CD4-positive, alpha-beta memory T cell (primary cell): Measurements from ENCODE around the gene NOL4. TPM values are rescaled to one million over a fixed set of nuclear protein-coding genes. Genes with fewer than 3 reads are reported as not detected.
"Not testable (repeated sequence)": the region's sequence is repeated elsewhere in the genome, so short reads cannot be mapped to it uniquely, and the experiment has no call there.

Experiments
- CTCF ChIA-PET: fragments of 350-600 bp; sonication (Branson Sonifier 250); formaldehyde crosslinking; loops from one replicate; lab custom pipeline; 2021; ENCODE audit warnings: inconsistent platforms; ENCODE audit not compliant: partially characterized antibody; lab: Charles Lee
- POLR2A ChIA-PET: fragments of 350-600 bp; sonication (Branson Sonifier 250); formaldehyde crosslinking; loops from one replicate; lab custom pipeline; 2021; ENCODE audit not compliant: partially characterized antibody; lab: Charles Lee
- DNase-seq, 5 donors: peaks; one replicate each; pipeline versions ENCODE4 v3.0.0 to v3.0.0-alpha.2; 2020 to 2022; ENCODE audit warnings: mixed read lengths in 1 of 5
- H3K27ac ChIP-seq: one replicate; pipeline ENCODE4 v1.7.0; 2013; ENCODE audit warnings: low read depth, low read length
- H3K27me3 ChIP-seq: 2 replicates; pipeline ENCODE4 v1.7.0; 2013; ENCODE audit warnings: mild to moderate bottlenecking, low read length, moderate library complexity; ENCODE audit not compliant: insufficient read depth
- H3K36me3 ChIP-seq: 2 replicates; pipeline ENCODE4 v1.7.0; 2013; ENCODE audit warnings: mild to moderate bottlenecking, low read length, moderate library complexity; ENCODE audit not compliant: insufficient read depth
- H3K4me1 ChIP-seq: 2 replicates; pipeline ENCODE4 v1.7.0; 2013; ENCODE audit warnings: mild to moderate bottlenecking, low read length, moderate library complexity; ENCODE audit not compliant: insufficient read depth
- H3K4me3 ChIP-seq, 2 donors: one replicate each; pipeline ENCODE4 v1.7.0; 2013; ENCODE audit warnings: low read length in 2 of 2, mild to moderate bottlenecking in 1 of 2
- H3K9me3 ChIP-seq, 2 donors: one replicate each; pipeline ENCODE4 v1.7.0; 2013; ENCODE audit warnings: low read length in 2 of 2, control low read depth in 1 of 2; ENCODE audit not compliant: control insufficient read depth in 1 of 2
- H3K27ac Mint-ChIP-seq, 7 donors: one replicate each; pipeline ENCODE4 v1.8.0; 2020 to 2021; ENCODE audit warnings: mixed read lengths in 7 of 7, mild to moderate bottlenecking in 6 of 7, inconsistent platforms in 3 of 7, moderate library complexity in 3 of 7
- H3K27me3 Mint-ChIP-seq, 2 donors: one replicate each; pipeline ENCODE4 v1.8.0; 2020 to 2021; ENCODE audit warnings: mixed read lengths in 2 of 2
- H3K36me3 Mint-ChIP-seq, 2 donors: one replicate each; pipeline ENCODE4 v1.8.0; 2020 to 2021; ENCODE audit warnings: mixed read lengths in 2 of 2, inconsistent platforms in 1 of 2, mild to moderate bottlenecking in 1 of 2
- H3K4me1 Mint-ChIP-seq, 4 donors: one replicate each; pipeline ENCODE4 v1.8.0; 2020 to 2021; ENCODE audit warnings: mixed read lengths in 4 of 4, mild to moderate bottlenecking in 1 of 4
- H3K4me3 Mint-ChIP-seq, 8 donors: one replicate each; pipeline ENCODE4 v1.8.0; 2020 to 2021; ENCODE audit warnings: mixed read lengths in 8 of 8, mild to moderate bottlenecking in 7 of 8, moderate library complexity in 6 of 8, inconsistent platforms in 3 of 8
- H3K9me3 Mint-ChIP-seq, 8 donors: one replicate each; pipeline ENCODE4 v1.8.0; 2020 to 2021; ENCODE audit warnings: mixed read lengths in 8 of 8, mild to moderate bottlenecking in 5 of 8, inconsistent platforms in 3 of 8, moderate library complexity in 1 of 8
- intact Hi-C: fragments of 100-400 bp; cut with micrococcal nuclease; formaldehyde crosslinking; loops from one replicate; pipeline ENCODE4 v1.15.1; 2023
- polyA plus RNA-seq, 2 donors: library from polyadenylated mRNA; unstranded; fragments of 300-500 nt; fragmentation: Illumina TruSeq; gene quantifications; one replicate each; pipeline ENCODE4 v1.2.3, GENCODE V29; 2021
- total RNA-seq, 2 experiments: library from RNA; stranded (reverse); gene quantifications; one replicate each; pipeline ENCODE4 v1.2.3, GENCODE V29; 2021

The NOL4 gene, protein sequence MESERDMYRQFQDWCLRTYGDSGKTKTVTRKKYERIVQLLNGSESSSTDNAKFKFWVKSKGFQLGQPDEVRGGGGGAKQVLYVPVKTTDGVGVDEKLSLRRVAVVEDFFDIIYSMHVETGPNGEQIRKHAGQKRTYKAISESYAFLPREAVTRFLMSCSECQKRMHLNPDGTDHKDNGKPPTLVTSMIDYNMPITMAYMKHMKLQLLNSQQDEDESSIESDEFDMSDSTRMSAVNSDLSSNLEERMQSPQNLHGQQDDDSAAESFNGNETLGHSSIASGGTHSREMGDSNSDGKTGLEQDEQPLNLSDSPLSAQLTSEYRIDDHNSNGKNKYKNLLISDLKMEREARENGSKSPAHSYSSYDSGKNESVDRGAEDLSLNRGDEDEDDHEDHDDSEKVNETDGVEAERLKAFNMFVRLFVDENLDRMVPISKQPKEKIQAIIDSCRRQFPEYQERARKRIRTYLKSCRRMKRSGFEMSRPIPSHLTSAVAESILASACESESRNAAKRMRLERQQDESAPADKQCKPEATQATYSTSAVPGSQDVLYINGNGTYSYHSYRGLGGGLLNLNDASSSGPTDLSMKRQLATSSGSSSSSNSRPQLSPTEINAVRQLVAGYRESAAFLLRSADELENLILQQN
- total RNA-seq (not detected), polyA plus RNA-seq (not detected)

DNA sequence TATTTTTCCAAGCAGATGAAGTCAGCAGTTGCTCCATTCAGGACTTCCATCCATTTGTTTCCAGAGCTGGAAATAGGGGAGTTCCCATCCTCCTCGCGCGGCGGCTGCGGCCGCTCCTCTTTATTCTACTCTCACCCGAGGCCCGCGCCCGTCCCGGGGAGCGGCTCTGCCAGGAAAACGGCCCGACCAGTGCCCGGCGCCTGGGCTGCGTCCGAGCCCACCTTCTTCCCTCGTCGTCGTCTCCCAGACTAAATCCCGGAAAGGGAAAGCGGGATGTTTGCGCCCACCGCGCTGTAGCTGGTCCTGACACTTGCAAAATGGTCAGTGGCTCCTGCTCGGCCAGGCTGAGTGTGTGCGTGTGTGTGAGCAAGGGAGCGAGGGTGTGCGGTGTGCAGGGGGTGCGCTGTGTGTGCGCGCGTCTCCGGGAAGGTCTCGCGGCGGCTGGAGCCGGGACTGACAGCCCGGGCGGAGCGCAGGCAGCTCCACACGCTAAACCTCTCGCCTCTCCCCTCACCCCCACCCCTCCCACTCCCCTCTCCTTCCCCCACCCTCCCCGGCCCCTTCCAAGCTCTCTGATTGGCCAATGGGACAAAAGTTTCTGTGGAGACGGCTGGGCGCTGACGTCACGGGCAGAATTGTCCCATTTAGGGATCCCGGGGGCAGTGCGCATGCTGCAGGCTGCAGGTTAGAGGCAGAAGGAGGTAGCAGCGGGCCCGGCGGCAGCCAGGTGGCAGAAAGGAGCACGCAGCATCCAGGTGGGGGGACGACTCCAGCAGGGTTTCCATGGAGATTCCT is at the start of gene NOL4:
TSS of gene NOL4 (minus strand) at position 491 of the 795 bp plus-strand sequence. CDS start 1,660 bp downstream, outside the sequence.
- CTCF ChIA-PET = no interaction called here
- Histone ChIP-seq H3K9me3 (no peaks in the 10 kb centered on the region), H3K36me3 (no peaks in the 10 kb centered on the region), H3K27me3 (no peaks in the 10 kb centered on the region), H3K4me3 (no peak within 1 kb of the TSS), H3K4me1 (no peaks in the 10 kb centered on the region), H3K27ac (no peak within 1 kb of the TSS)
- no peak within 1 kb of the TSS for H3K27ac Mint-ChIP-seq
- peaks cover 0 to 3% of the 10 kb centered on the region in 2 donors for H3K36me3 Mint-ChIP-seq
- peaks cover 0 to 26% (median 5%) of the 10 kb centered on the region in 8 donors for H3K9me3 Mint-ChIP-seq
- POLR2A ChIA-PET = no interaction called here
- intact Hi-C loops = no loop called here
- H3K27me3 Mint-ChIP-seq = peaks cover 15 to 17% of the 10 kb centered on the region in 2 donors
- H3K4me3 Mint-ChIP-seq = peak within 1 kb of the TSS in 1 of 8 donors; percentile 17
- peaks cover 0 to 2% (median 0%) of the 10 kb centered on the region in 4 donors for H3K4me1 Mint-ChIP-seq
- no peak for DNase-seq

DNA sequence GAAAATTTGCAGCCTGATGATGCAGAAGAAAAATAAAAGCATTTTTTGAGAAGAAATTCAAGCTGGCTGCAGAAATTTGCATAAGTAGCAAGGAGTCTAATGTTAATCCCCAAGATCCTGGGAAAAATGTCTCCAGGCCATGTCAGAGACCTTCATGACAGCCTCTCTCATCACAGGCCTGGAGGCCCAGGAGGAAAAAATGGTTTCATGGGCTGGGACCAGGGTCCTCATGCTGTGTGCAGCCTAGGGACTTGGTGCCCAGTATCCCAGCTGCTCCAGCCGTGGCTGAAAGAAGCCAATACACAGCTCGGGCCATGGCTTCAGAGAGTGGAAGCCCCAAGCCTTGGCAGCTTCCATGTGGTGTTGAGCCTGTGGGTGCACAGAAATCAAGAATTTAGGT is 41.3 kb upstream of the NOL4 start:
- H3K36me3 ChIP-seq, H3K27me3 ChIP-seq, H3K4me1 Mint-ChIP-seq, H3K27me3 Mint-ChIP-seq, H3K36me3 Mint-ChIP-seq, H3K4me3 Mint-ChIP-seq, CTCF ChIA-PET, H3K4me3 ChIP-seq, H3K9me3 ChIP-seq, H3K4me1 ChIP-seq, H3K27ac ChIP-seq, H3K27ac Mint-ChIP-seq, POLR2A ChIA-PET, DNase-seq, intact Hi-C loops: not testable (repeated sequence)
- H3K9me3 Mint-ChIP-seq = peaks cover 0 to 29% (median 11%) of the 10 kb centered on the region in 8 donors

DNA sequence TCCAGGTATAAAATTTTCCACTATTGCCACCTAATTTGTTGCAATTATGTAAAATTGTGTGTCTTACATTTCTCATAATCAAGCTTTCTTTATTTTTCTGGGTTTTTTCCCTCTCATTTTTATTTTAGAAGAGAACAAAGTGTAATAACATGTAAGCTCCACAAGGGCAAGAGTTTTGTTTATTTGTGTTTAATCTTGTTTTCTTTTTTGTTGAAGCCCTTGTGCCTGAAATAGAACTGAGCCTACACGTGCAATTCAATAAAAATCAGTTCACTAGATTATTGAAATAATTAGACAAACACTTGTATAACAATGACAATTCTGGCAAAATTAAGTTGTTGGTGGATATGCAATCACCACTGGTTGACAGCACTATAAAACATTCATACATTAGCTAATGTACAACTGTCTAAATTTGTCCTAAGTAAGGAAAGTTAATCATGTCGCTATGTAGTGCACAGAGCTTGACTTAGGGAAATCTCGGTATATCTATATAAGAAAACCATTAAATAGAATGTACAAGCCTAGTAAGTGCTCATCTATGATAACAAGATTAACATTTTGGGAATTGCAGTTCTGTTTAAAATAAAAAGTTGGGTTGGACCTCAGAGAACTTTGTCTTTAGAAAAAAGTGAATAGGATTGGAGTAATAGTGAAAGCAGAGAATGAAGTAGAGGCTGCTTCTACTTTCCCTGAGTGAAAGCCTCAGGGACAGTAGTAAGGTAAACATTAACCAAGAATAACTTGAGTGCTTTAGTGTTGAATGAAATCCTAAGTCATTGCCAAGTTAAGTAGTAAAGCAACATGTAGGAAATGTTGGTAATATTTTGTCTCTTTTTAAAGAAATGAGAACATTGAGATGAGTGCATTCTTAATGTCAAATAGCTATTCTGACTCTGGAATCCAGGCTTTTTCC is 37.4 kb upstream of the NOL4 start:
- no peaks in the 10 kb centered on the region for H3K36me3 Mint-ChIP-seq
- no peak for DNase-seq
- Histone ChIP-seq H3K36me3 (no peaks in the 10 kb centered on the region), H3K4me3 (no peak overlapping the region), H3K27me3 (no peaks in the 10 kb centered on the region), H3K4me1 (no peaks in the 10 kb centered on the region), H3K9me3 (peaks cover 0 to 3% of the 10 kb centered on the region in 2 donors), H3K27ac (no peak overlapping the region)
- H3K4me3 Mint-ChIP-seq = no peak overlapping the region
- H3K4me1 Mint-ChIP-seq = no peaks in the 10 kb centered on the region
- H3K27me3 Mint-ChIP-seq = no peaks in the 10 kb centered on the region
- ChIA-PET POLR2A (no interaction called here), CTCF (no interaction called here)
- intact Hi-C loops = no loop called here
- no peak overlapping the region for H3K27ac Mint-ChIP-seq
- H3K9me3 Mint-ChIP-seq = peaks cover 0 to 30% (median 18%) of the 10 kb centered on the region in 8 donors

DNA sequence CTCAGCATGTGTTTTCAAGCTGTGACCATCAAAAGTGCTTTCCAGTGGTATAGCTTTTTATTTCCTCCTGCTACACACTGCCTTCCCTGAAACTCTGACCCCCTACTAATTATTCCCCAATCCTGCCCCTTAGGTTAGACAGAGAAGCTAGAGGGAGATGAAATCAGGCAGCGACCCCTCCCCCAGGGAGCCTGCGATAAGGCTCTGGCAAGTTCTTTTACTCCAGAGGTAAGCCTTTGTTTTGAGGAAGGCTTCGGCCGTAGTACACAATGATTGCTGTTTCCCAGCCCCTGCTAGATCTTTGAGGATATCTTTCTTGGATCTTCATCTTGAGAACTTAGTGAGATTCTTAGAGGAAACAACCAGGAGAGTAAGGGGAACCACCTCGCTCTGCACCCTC is 33.5 kb upstream of the NOL4 start:
- POLR2A ChIA-PET = no interaction called here
- Mint-ChIP-seq H3K27ac (no peak overlapping the region), H3K4me3 (no peak overlapping the region), H3K36me3 (no peaks in the 10 kb centered on the region), H3K9me3 (peaks cover 0 to 31% (median 13%) of the 10 kb centered on the region in 8 donors), H3K27me3 (no peaks in the 10 kb centered on the region), H3K4me1 (no peaks in the 10 kb centered on the region)
- H3K9me3 ChIP-seq = no peaks in the 10 kb centered on the region
- H3K4me3 ChIP-seq = no peak overlapping the region
- DNase-seq = no peak
- intact Hi-C loops = no loop called here
- H3K27me3 ChIP-seq = no peaks in the 10 kb centered on the region
- CTCF ChIA-PET = no interaction called here
- H3K36me3 ChIP-seq = no peaks in the 10 kb centered on the region
- no peak overlapping the region for H3K27ac ChIP-seq
- H3K4me1 ChIP-seq = no peaks in the 10 kb centered on the region

DNA sequence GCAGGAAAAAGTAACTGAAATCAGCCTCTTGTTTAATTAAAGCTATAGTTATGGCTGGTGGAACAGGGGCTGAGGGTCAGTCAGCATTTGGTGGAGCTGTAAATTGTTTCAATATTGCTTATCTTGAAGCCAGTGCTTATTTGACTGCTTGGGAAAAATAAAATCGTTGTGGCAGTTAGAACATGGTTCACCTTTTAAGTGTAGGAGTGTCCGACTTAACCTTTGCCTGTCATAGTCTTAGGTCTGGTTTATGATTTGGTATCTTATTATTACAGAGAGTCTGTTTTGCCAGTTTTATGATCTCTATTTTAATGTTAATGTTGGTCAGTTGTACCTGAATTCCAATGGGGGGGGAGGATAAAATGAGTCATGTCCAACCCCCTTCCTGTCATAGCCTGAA is 27.2 kb upstream of the NOL4 start:
- Histone ChIP-seq H3K27ac (no peak overlapping the region), H3K9me3 (no peaks in the 10 kb centered on the region), H3K4me1 (no peaks in the 10 kb centered on the region), H3K27me3 (no peaks in the 10 kb centered on the region), H3K36me3 (no peaks in the 10 kb centered on the region), H3K4me3 (no peak overlapping the region)
- ChIA-PET POLR2A (no interaction called here), CTCF (no interaction called here)
- Mint-ChIP-seq H3K36me3 (no peaks in the 10 kb centered on the region), H3K9me3 (peaks cover 0 to 56% (median 20%) of the 10 kb centered on the region in 8 donors), H3K4me3 (no peak overlapping the region), H3K4me1 (no peaks in the 10 kb centered on the region), H3K27ac (no peak overlapping the region), H3K27me3 (no peaks in the 10 kb centered on the region)
- DNase-seq = no peak
- intact Hi-C loops = no loop called here

DNA sequence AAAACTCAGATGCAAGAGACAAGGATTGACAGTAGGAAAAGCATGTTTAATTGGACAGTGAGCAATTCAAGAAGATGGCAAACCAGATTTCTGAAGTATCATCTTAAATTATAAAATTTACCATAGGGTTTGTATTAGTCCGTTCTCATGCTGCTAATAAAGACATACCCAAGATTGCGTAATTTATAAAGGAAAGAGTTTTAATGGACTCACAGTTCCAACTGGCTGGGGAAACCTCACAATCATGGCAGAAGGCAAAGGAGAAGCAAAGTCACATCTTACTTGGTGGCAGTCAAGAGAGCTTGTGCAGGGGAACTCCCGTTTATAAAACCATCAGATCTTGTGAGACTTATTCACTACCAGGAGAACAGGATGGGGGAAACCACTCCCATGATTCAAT is 24.0 kb upstream of the NOL4 start:
- intact Hi-C loops = no loop called here
- CTCF ChIA-PET = no interaction called here

More for the DNA sequence above, 24.0 kb upstream of the NOL4 start:
- no peak overlapping the region for H3K27ac ChIP-seq
- no peaks in the 10 kb centered on the region for H3K36me3 ChIP-seq
- Mint-ChIP-seq H3K27ac (no peak overlapping the region), H3K4me1 (no peaks in the 10 kb centered on the region), H3K9me3 (peaks cover 0 to 52% (median 25%) of the 10 kb centered on the region in 8 donors), H3K36me3 (no peaks in the 10 kb centered on the region), H3K4me3 (no peak overlapping the region), H3K27me3 (no peaks in the 10 kb centered on the region)
- POLR2A ChIA-PET = no interaction called here
- H3K4me1 ChIP-seq = no peaks in the 10 kb centered on the region
- DNase-seq = no peak
- H3K4me3 ChIP-seq = no peak overlapping the region
- H3K27me3 ChIP-seq = no peaks in the 10 kb centered on the region
- H3K9me3 ChIP-seq = no peaks in the 10 kb centered on the region
